COLO668 (cell line): ENCODE measurements around the gene ENPP4.
"Not testable (repeated sequence)": the region's sequence is repeated elsewhere in the genome, so short reads cannot be mapped to it uniquely, and the experiment has no call there.

Source experiments
- DNase-seq: peaks from one replicate; lab custom pipeline; 2025; ENCODE audit not compliant: unreplicated experiment; lab: John Stamatoyannopoulos, UW

The ENPP4 gene

DNA sequence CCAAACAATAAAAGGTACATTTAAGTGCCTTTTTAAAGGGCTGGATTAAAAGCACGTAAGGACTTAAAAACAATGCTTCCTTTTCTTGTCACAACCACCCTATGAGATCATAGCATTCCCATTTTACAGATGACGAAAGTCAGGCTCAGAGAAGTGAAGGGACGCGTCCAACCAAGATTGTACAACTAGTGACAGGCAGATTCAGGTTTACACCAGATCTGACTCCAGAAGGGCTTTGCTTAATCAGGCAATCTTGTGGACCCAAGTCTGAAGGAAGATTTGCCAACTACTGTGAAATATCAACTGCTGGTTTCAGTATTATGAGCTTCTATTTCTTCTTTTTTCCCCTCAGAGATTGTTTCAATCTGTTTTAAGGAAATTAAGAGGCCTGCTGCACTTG is 877 bp downstream of the ENPP4 start:
- no peak for DNase-seq

DNA sequence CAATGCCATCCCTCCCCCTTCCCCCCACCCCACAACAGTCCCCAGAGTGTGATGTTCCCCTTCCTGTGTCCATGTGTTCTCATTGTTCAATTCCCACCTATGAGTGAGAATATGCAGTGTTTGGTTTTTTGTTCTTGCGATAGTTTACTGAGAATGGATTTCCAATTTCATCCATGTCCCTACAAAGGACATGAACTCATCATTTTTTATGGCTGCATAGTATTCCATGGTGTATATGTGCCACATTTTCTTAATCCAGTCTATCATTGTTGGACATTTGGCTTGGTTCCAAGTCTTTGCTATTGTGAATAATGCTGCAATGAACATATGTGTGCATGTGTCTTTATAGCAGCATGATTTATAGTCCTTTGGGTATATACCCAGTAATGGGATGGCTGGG is 1.5 kb downstream of the ENPP4 start:
- not testable (repeated sequence) for DNase-seq

- DNase-seq = no peak
Observed at GRCh38 chr6:46134216-46134615, 4.4 kb downstream of the ENPP4 start.

- no peak for DNase-seq
Observed at GRCh38 chr6:46135176-46135575, 5.4 kb downstream of the ENPP4 start.

GRCh38 chr6:46136831-46137230 is 7.0 kb downstream of the ENPP4 start:
- DNase-seq = no peak

GRCh38 chr6:46137387-46137786 is 7.6 kb downstream of the ENPP4 start:
- no peak for DNase-seq

DNA sequence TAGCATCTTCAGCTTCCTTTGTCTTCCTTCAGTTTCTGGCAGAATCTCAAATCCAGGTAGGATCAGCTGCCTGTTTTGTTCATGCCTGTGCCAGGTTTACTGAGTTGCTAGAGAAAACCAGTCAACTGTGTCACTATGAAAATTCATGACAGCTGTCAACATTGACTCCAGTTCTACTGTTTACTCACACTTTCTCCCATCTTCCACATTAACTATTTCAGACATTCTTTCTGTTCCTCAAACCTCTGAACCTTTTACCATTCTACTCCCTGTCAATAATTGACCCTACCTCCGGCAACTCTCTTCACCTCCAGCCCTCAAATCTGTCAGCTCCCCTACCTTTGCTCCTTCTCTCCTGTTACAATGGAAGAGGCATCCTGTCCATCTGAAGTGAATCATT is 8.5 kb downstream of the ENPP4 start:
- DNase-seq = peak; percentile 8

GRCh38 chr6:46144270-46144669 is 14.5 kb downstream of the ENPP4 start:
- no peak for DNase-seq

- not testable (repeated sequence) for DNase-seq
Observed at GRCh38 chr6:46149066-46149465, 19.3 kb downstream of the ENPP4 start.

DNA sequence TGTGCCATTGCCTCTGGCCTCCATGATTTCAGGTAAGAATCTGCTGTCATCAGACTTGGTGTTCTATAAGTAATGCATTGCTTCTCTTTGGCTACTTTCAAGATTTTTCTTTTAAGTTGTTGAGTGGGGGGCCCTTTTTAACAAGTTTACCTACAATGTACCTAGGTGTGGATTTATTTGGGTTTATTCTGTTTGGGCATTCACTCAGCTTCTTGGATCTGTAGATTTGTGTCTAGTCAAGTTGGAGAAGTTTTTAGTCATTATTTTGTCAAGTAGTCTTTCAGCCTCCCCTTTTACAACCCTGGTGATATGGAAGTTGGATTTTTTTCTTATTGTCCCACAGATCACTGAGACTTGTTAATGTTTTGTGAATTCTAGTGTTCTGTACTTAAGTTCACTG is 26.9 kb downstream of the ENPP4 start:
- no peak for DNase-seq

DNA sequence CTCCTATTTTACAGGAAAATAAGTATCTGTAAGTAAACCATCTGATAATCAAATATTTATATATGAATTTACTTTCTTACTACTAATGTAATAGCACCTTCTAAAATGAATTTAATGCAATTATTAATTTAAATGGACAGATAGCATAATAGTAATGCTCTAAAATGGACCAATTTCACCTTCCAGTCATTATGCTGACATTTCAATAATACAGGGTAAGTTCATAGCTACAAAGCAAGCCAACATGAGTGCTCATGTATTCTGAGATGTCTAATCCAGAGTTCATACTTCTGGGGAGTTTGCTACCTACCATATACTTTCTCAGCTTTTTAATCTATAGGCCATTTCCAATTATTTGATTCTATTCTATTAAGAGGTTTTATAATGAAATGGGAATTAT is 29.4 kb downstream of the ENPP4 start:
- no peak for DNase-seq

GRCh38 chr6:46160102-46160501 is 30.3 kb downstream of the ENPP4 start:
- no peak for DNase-seq

DNA sequence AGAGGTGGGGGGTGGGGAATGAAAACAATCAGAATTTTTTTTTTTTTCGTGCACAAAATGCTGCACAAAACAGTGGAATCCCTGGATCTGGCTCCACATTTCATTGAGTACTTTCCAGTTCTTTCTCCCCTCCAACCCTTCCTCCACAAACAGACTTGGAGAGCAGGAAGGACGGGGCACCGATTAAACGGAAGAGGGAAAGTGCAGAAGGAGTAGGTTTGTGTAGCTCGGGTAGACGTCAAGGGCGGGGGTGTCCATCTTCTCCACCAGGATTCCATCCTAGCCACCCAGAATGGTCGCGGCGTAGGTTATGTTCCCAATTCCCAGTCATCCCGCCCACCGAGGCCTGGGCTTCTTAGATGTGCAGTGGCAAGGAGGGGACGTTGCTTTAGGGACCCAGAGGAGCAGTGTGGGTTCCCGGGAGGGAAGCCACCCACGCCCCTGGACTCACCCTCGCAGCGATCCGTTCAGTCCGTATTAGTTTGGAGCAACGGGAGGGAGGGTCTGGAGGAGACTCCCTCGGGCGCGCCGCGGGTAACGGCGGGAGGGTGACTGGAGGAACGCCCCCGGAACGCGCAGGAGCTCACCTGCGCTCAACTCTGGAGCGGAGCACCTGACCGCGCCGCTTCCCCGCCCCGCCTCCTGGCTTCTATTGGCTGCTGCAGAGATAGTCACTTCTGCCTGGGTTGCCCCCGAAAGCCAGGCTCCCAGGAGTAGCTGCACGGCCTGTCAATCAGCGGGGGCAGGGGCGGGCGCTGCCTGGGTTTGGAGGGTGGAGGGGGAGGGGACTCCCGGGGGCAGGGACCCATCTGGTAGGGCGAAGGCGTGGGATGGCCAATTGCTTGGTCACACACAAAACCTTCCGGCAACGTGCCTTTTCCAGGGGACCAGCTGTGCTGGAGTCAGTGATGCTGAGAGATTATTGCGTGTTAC is 40.8 kb downstream of the ENPP4 start, which contains the start of gene ENPP5:
Gene ENPP5, minus strand, starts transcription at position 624 of the 933 bp plus-strand sequence. CDS start 2,718 bp downstream, outside the sequence.
- peak; percentile 92 for DNase-seq

DNA sequence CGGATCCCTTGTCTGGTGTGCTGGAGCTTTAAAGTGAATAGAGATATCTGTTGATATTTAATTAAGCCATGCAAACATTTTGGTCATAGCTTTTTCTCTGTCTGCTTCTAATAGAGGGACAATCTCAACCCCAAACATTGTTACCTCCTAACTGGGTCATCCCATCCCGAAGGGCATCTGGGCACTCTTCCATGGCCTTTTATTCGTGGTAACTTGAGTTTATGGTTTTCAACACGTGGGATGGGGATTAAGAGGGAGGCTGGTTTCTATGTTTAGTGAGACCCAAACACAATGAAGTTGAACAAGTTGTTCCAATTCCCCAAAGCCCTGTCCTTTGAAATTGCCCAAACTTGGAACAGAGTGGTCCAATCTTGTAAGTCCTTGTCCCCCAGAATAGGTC is 42.4 kb downstream of the ENPP4 start:
- no peak for DNase-seq

GRCh38 chr6:46174904-46175303 is 45.1 kb downstream of the ENPP4 start:
- DNase-seq = no peak

GRCh38 chr6:46175446-46175845 is 45.7 kb downstream of the ENPP4 start:
- no peak for DNase-seq

- no peak for DNase-seq
Observed at GRCh38 chr6:46175976-46176375, 46.2 kb downstream of the ENPP4 start.

DNA sequence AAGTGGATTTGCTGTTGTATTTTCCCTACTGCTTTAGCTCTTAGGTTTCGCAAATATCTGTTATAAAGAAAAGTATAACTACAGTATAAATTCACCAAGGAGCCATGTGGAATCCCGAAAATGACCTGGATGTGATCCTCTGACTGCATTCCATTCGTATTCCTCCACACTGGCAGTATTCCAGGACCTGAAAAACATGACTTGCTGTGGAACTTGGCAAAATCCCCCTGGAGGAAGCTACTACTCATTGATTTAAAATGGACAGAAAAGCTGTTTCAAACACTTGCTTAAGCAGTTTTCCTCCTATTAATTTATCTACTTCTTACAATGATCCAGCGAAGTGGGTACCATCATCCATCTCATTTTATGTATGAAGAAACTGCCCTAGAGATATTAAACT is 54.3 kb downstream of the ENPP4 start:
- no peak for DNase-seq

DNA sequence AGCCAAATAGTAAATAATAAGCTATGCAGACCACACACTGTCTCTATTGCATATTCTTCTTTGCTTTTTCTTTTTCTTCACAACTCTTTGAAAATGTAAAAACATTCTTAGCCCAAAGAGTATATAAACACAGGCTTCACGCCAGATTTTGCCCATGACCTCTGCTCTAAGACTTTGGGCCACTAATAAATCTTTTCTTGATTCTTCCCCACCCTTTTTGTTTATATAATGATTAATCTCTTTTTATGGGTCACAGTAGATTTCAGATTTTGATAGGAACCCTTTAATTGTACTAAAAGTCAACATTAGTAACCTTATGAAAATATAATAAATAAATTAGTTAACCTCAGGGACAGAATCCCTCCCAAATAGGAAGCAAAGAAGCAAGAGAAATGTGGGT is 56.8 kb downstream of the ENPP4 start:
- no peak for DNase-seq

DNA sequence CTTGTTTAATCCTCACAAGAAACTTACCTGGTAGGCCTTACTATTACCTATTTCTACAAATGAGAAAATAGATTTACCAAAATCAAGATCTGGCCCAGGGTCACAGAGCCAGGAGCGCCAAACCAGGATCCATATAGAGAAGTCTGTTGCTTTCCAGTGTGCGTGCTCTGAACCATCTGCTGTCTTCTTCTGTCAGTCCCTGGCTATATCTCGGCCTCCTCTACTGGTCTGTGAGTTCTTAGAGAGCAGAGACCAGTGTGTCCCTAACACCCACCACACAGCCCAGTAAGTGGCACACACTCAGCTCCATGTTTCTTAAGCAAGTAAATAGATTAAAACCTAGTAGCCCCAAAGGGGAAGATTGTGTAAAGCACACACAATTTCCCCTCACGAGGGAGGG is 59.9 kb downstream of the ENPP4 start:
- no peak for DNase-seq

- no peak for DNase-seq
Observed at GRCh38 chr6:46190889-46191288, 61.1 kb downstream of the ENPP4 start.

GRCh38 chr6:46191961-46192360 is 62.2 kb downstream of the ENPP4 start:
- no peak for DNase-seq
